Measurements from ENCODE around the gene RAB3D. TPM values are rescaled to one million over a fixed set of nuclear protein-coding genes. Genes with fewer than 3 reads are reported as not detected.
"Not testable (repeated sequence)": the region's sequence is repeated elsewhere in the genome, so short reads cannot be mapped to it uniquely, and the experiment has no call there.

Gene RAB3D
- total and polyA plus RNA-seq, 2 donors, result 12.4 to 13.4 TPM

- Histone ChIP-seq H3K4me3 (ENCODE audit: low read depth, low read length) (no peak overlapping the region), H3K27ac (ENCODE audit: low read depth) (no peak overlapping the region), H3K36me3 (ENCODE audit: insufficient read depth) (no peaks in the 10 kb centered on the region), H3K4me1 (ENCODE audit: insufficient read depth) (no peaks in the 10 kb centered on the region)
- 60% methylated on average over 43 of the region's 43 CpGs for WGBS
- no peak for DNase-seq (ENCODE audit: extremely low spot score)
These were observed 21.7 kb upstream of the RAB3D start for GRCh38 chr19:11361037-11361770.

GRCh38 chr19:11359421-11359820 is 20.0 kb upstream of the RAB3D start:
- peaks cover 3% of the 10 kb centered on the region for H3K4me1 ChIP-seq (ENCODE audit: insufficient read depth)
- H3K36me3 ChIP-seq (ENCODE audit: insufficient read depth), result no peaks in the 10 kb centered on the region
- no peak for DNase-seq (ENCODE audit: extremely low spot score)
- 87% methylated on average over 11 of the region's 11 CpGs for WGBS
- no peak overlapping the region for H3K4me3 ChIP-seq (ENCODE audit: low read depth, low read length)
- no peak overlapping the region for H3K27ac ChIP-seq (ENCODE audit: low read depth)

GRCh38 chr19:11356676-11357550 is 17.5 kb upstream of the RAB3D start:
- no peak overlapping the region for H3K27ac ChIP-seq (ENCODE audit: low read depth)
- H3K36me3 ChIP-seq (ENCODE audit: insufficient read depth), result no peaks in the 10 kb centered on the region
- no peak for DNase-seq (ENCODE audit: extremely low spot score)
- H3K4me1 ChIP-seq (ENCODE audit: insufficient read depth), result peaks cover 3% of the 10 kb centered on the region
- H3K4me3 ChIP-seq (ENCODE audit: low read depth, low read length), result no peak overlapping the region
- 82% methylated on average over 11 of the region's 11 CpGs for WGBS

- Histone ChIP-seq H3K36me3 (ENCODE audit: insufficient read depth) (no peaks in the 10 kb centered on the region), H3K27ac (ENCODE audit: low read depth) (no peak overlapping the region), H3K4me1 (ENCODE audit: insufficient read depth) (peaks cover 3% of the 10 kb centered on the region), H3K4me3 (ENCODE audit: low read depth, low read length) (peak overlapping the region; percentile 67)
- no peak for DNase-seq (ENCODE audit: extremely low spot score)
- 81% methylated on average over 6 of the region's 6 CpGs for WGBS
These were observed 16.6 kb upstream of the RAB3D start for GRCh38 chr19:11356074-11356397.

DNA sequence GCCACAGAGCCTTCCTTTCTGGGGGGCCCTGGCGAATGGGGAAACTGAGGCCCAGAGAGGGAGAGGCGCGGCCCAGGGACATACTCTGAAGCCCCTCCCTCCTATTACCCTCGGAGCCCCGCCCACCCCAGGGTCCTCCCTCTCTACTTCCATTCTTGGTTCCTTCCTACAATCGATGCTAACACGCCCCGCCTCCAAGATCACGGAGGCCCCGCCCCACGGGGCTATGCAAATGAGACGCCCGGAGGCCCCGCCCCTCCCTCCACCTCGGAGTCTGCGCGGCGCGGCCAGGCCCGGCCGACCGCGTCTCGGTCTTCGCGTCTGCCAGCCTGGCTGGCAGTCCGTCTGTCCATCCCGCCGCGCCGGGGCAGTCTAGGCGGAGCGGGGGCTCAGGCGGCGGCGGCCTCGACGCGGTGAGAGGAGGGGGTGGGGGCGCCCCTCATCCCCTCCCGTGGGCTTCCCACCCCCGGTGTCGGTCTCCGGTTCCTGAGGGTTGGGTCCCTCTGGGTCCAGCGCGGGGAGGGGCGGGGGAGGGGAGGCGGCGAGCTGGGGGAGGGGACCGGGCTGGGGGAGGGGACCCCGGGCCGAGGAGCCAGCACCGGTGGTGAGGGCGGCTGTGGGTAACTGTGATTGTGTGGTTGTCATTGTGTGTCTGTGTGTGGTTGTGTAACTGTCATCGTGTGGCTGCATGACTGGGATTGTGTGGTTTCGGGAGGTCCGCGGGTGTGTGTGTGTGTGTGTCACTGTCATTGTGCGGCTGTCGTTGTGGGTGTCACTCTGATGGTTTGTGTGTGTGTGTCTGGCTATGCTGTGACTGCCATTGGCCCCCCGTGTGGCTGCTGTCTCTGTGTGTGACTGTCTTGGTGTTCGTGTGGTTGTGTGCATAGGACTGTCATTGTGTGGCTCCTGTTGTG is 16.0 kb upstream of the RAB3D start, which contains the start of gene PLPPR2:
Gene PLPPR2, plus strand, starts transcription at position 273 of the 914 bp plus-strand sequence. CDS start 2,242 bp downstream, outside the sequence.
- H3K27ac ChIP-seq (ENCODE audit: low read depth), result no peak within 1 kb of the TSS
- 5% methylated on average over 62 of the region's 62 CpGs for WGBS
- H3K36me3 ChIP-seq (ENCODE audit: insufficient read depth), result no peaks in the 10 kb centered on the region
- peaks cover 3% of the 10 kb centered on the region for H3K4me1 ChIP-seq (ENCODE audit: insufficient read depth)
- H3K4me3 ChIP-seq (ENCODE audit: low read depth, low read length), result peak within 1 kb of the TSS; percentile 67
- peak; percentile 63 for DNase-seq (ENCODE audit: extremely low spot score)

DNA sequence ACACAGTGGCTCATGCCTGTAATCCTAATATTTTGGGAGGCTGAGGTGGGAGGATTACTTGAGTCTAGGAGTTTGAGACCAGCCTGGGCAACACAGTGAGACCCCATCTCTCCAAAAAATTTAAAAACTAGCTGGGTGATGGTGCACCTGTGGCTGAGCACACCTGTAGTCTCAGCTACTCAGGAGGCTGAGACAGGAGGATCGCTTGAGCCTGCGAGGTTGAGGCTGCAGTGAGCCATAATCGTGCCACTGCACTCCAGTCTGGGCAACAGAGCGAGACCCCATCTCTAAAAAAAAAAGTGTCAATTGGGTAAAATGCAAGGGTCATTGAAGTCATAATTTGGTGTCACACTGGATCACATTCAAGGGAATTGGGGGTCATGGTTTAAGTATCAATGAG is 14.6 kb upstream of the RAB3D start:
- not testable (repeated sequence) for H3K36me3 ChIP-seq (ENCODE audit: insufficient read depth); H3K4me3 ChIP-seq (ENCODE audit: low read depth, low read length); DNase-seq (ENCODE audit: extremely low spot score); H3K4me1 ChIP-seq (ENCODE audit: insufficient read depth); H3K27ac ChIP-seq (ENCODE audit: low read depth)
- over 99% methylated on average over 4 of the region's 4 CpGs for WGBS

DNA sequence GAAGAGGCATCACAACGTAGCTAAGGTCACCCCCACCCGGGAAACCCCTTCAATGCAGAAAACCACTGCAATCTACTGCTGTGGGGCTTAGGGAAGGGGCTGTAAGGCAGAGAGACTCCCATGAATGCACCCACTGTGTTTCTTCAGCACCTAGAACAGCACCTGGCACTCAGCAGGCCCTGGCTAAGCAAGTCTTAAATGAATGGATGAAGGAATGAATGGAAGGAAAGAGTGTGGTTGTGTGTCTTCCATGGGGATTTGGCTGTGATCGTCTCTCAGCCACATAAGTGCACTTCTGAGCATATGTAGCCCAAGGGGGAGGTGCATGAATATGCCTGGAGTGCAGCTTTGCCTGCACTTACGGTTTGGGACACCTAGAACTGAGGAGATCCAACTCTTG is 9.7 kb upstream of the RAB3D start:
- Histone ChIP-seq H3K4me3 (ENCODE audit: low read depth, low read length) (no peak overlapping the region), H3K36me3 (ENCODE audit: insufficient read depth) (no peaks in the 10 kb centered on the region), H3K4me1 (ENCODE audit: insufficient read depth) (no peaks in the 10 kb centered on the region), H3K27ac (ENCODE audit: low read depth) (no peak overlapping the region)
- DNase-seq (ENCODE audit: extremely low spot score), result no peak
- WGBS, result 93% methylated on average over 4 of the region's 4 CpGs

- 72% methylated on average over 7 of the region's 7 CpGs for WGBS
These were observed 8.1 kb upstream of the RAB3D start for GRCh38 chr19:11347546-11348039.

DNA sequence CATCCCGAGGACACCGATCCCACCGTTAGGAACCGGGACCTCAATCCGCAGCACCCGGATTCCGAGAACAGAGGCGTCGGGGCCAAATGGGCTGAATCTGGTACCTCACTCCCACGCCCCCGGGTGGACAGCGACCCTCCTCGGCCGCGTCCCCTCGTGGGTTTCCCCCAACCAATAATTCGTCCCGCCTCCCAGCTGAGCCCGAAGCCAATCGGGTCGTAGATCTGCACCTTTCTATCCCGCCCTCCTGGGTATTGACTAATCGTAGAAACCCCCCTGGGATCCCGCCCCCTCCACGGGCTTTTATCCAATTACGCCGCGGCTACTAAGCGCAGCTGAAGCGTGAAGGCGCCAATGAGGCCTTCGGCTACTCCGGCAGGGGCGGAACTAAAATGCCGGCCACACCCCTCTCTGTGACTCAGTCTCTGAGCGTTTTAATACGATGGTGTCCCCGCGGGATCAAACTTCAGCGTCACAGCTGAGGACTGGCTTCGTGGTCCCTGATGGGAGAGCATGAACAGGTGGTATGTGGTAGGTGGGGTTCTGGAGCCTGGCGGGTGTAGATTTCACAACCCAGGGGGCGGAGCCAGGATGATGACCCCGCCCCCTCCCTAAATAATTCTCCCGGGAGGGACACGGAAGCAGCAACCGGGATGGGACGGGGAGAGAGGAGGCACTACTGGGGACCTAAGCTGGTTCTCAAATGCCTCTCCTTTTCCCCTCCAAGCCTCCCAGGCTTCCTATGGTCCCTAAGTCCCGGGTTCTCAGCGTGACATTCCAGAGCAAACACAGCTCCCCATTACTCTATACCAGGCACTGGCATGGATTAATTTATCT is 6.9 kb upstream of the RAB3D start, which contains the start of the genes CCDC159 and TMEM205:
Gene CCDC159, plus strand, starts transcription at position 416 of the 837 bp plus-strand sequence. Its CDS starts 88 bp downstream, at position 504.
Gene TMEM205, minus strand, starts transcription at position 165 of the 837 bp plus-strand sequence. CDS start 649 bp downstream, outside the sequence.
- H3K36me3 ChIP-seq (ENCODE audit: insufficient read depth), result no peaks in the 10 kb centered on the region
- no peaks in the 10 kb centered on the region for H3K4me1 ChIP-seq (ENCODE audit: insufficient read depth)
- H3K4me3 ChIP-seq (ENCODE audit: low read depth, low read length), result peak within 1 kb of the TSS; percentile 55
- peak; percentile 99 for DNase-seq (ENCODE audit: extremely low spot score)
- H3K27ac ChIP-seq (ENCODE audit: low read depth), result peak within 1 kb of the TSS; percentile 76
- under 1% methylated on average over 50 of the region's 50 CpGs for WGBS

More at GRCh38 chr19:11347546-11348039, 8.1 kb upstream of the RAB3D start:
- no peak for DNase-seq (ENCODE audit: extremely low spot score)
- Histone ChIP-seq H3K4me1 (ENCODE audit: insufficient read depth) (no peaks in the 10 kb centered on the region), H3K27ac (ENCODE audit: low read depth) (no peak overlapping the region), H3K36me3 (ENCODE audit: insufficient read depth) (no peaks in the 10 kb centered on the region), H3K4me3 (ENCODE audit: low read depth, low read length) (no peak overlapping the region)

GRCh38 chr19:11345122-11345803 is 5.8 kb upstream of the RAB3D start:
- H3K36me3 ChIP-seq (ENCODE audit: insufficient read depth), result no peaks in the 10 kb centered on the region
- DNase-seq (ENCODE audit: extremely low spot score), result no peak
- H3K4me3 ChIP-seq (ENCODE audit: low read depth, low read length), result peak overlapping the region; percentile 55
- H3K4me1 ChIP-seq (ENCODE audit: insufficient read depth), result no peaks in the 10 kb centered on the region
- 40% methylated on average over 15 of the region's 15 CpGs for WGBS
- no peak overlapping the region for H3K27ac ChIP-seq (ENCODE audit: low read depth)

DNA sequence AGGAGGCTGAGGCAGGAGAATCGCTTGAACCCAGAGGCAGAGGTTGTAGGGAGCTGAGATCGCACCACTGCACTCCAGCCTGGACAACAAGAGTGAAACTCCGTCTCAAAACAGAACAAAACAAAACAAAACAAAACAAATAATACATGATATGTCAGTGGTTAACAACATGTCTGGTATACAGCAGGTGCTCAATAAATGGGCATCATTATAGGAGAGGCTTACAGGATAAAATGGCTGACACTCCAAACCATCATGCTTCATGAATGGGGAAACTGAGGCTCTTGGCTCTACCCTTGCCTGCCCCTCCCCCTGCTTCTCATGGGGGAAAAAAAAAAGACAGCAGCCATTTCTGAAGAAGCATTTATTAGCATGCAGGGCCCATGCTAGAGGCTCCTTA is 3.0 kb upstream of the RAB3D start:
- Histone ChIP-seq H3K4me1 (ENCODE audit: insufficient read depth) (no peaks in the 10 kb centered on the region), H3K27ac (ENCODE audit: low read depth) (no peak overlapping the region), H3K4me3 (ENCODE audit: low read depth, low read length) (no peak overlapping the region), H3K36me3 (ENCODE audit: insufficient read depth) (no peaks in the 10 kb centered on the region)
- DNase-seq (ENCODE audit: extremely low spot score), result no peak
- 95% methylated on average over 3 of the region's 3 CpGs for WGBS

DNA sequence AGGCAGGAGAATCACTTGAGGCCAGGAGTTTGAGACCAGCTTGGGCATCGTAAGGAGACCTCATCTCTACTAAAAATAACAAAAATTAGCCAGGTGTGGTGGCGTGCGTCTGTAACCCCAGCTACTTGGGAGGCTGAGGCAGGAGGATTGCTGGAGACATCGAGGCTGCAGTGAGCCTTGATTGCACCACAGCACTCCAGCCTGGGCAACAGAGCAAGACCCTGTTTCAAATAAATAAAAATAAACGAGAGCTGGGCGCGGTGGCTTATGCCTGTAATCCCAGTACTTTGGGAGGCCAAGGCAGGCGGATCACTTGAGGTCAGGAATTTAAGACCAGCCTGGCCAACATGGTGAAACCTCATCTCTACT is 626 bp upstream of the RAB3D start:
- not testable (repeated sequence) for H3K4me1 ChIP-seq (ENCODE audit: insufficient read depth); H3K4me3 ChIP-seq (ENCODE audit: low read depth, low read length); H3K27ac ChIP-seq (ENCODE audit: low read depth); H3K36me3 ChIP-seq (ENCODE audit: insufficient read depth); DNase-seq (ENCODE audit: extremely low spot score)
- WGBS, result 75% methylated on average over 8 of the region's 8 CpGs
